GM12872 (cell line): Measurements from ENCODE around the gene TMEM132C.

Experiments used
- TF ChIP-seq, protein P1 (sequence below): IDR thresholded peaks from 3 replicates; pipeline ENCODE4 v1.5.1; 2011; ENCODE audit warnings: low read depth, mild to moderate bottlenecking, low read length, moderate library complexity; ENCODE audit not compliant: insufficient read depth

Gene TMEM132C

DNA sequence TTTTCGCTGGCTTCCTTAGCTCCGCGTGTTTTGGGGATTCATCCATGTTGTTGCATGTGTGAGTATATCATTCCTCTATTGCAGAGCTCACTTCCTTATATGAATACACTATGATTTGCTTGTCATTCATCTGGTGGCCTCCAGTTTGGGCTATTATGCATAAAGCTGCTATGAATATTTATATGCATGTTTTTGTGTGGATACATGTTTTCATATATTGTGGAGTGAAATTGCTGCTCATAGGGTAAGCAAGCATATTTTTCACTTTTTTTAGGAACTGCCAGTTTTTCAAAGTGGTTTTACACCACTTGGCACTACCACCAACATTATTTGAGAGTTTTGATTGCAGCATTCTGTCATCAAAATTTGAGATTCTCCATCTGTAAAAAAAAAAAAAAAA lies 190.0 kb downstream of the TMEM132C start:
- TF ChIP-seq, protein P1, sequence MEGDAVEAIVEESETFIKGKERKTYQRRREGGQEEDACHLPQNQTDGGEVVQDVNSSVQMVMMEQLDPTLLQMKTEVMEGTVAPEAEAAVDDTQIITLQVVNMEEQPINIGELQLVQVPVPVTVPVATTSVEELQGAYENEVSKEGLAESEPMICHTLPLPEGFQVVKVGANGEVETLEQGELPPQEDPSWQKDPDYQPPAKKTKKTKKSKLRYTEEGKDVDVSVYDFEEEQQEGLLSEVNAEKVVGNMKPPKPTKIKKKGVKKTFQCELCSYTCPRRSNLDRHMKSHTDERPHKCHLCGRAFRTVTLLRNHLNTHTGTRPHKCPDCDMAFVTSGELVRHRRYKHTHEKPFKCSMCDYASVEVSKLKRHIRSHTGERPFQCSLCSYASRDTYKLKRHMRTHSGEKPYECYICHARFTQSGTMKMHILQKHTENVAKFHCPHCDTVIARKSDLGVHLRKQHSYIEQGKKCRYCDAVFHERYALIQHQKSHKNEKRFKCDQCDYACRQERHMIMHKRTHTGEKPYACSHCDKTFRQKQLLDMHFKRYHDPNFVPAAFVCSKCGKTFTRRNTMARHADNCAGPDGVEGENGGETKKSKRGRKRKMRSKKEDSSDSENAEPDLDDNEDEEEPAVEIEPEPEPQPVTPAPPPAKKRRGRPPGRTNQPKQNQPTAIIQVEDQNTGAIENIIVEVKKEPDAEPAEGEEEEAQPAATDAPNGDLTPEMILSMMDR = no peak

DNA sequence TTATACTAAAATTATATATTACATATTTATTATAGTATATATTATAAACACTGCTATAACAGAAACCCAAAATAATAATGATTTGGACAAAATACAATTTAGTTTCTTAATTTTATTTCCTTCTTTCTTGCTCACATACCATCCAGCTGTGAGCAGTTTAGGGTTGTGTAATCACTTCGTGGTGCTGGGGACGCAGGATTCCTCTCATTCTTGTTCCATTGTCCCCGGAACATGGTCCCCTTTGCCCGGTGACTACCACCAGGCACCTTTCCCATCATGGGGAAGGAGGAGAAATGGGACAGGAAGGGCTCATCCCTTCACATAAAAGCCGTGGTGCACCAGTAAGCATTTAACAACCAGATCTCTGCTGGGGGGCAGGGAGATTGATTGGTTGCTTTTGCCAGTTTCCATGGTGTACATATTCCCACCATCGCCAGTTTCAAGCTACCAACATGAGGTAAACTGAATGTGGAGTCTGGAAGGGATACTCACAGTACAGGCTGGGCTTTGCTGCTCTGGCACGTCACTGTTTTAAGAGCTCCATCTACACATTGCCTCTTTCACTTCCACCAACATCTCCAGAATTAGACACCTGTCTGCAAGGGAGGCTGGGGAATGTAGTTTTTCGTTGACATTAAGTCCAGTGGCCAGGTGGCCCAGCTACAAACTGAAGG lies 191.5 kb downstream of the TMEM132C start:
- TF ChIP-seq, protein P1 = no peak

DNA sequence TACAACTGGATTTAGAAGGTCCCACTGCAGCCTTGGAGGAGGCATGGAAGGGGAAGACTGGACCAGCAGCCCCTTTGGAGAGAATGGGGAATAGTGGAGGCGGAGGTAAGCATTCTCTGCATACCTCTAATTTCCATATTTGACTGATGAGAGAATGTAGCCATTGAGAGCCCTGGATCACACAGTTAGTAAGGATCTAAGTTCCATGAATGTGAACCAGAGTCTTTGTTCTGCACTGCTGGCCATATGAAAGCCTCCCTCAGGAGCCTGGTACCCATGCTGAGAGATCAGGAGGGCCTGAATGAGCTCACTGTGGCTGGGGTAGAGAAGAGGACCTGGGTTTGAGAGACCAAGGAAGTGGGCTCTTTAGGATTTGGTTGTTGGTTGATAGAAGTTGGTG lies 192.1 kb downstream of the TMEM132C start:
- TF ChIP-seq, protein P1 = no peak

DNA sequence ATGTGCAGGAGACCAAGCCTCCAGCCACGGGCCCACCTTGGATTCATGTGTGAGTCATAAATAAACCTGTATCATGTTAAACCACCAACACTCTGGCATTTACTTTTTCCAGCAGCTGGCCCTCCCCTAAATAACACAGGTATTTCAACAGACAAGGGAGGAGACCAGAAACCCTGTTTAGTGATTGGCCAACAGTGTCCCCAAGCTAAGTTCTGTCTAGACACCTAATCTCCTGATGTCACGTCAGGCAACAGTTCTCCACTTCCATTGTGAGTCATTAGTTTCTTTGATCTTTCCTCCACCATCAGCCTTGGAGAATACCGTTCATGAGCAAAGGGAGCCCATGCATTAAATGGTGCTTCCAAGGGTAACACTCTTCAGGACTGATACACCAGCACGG lies 196.9 kb downstream of the TMEM132C start:
- TF ChIP-seq, protein P1 = no peak

DNA sequence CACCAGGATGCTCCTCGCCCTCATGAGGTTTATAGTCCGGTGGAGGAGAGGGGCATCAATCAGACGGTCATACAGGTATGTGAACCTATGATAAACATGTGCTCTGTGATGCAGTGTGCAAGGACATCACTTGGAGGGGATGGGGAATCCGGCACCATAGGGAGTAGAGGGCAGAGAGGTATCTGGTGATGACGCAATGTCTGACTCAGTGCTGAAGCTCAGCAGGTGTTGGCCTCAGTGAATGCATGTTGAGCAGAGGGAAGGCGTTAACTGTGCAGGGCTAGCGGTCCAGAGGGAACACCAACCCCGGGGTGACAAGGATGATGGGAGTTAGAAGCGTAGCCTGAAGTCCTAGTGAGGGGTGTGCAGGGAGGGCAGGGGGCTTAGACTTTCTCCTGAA lies 200.9 kb downstream of the TMEM132C start:
- TF ChIP-seq, protein P1 = no peak

DNA sequence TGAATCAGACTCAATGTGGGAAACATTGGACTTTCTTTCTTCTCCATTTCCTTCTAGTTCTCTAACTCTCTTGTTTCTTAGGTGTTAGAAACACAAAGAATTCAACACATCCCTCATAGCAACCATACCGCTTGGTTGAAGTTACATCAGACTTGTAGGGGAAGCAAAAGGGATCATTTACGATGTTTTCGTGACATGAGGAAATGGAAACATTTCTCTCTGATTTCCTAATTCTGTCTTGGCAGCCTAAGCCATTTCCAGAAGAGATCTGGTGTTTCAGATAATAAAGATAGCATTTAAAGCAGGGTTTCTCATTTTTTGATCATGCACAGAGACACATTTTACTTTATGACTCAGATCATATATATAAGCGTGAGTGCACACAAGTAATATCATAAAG lies 202.0 kb downstream of the TMEM132C start:
- TF ChIP-seq, protein P1 = no peak

DNA sequence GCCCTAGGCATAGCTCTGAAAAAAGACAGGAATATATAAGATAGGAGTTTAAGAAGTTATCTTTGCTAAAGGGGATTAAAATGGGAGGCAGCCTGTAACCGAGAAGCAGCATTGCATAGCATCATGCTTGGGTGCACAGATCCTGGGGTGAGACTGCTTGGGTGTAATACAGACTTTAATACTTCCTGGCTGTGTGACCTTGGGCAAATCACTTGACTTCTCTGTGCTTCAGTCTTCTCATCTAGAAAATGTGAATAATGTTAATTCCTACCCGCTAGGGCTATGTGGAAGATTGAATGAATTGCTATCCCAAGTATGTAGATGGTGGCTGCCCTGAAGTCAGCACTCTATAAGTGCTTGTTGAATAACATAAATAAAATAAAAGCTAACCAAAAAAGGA lies 204.5 kb downstream of the TMEM132C start:
- TF ChIP-seq, protein P1 = no peak
